ENCODE results near the gene SEMA4C.

SEMA4C gene

GRCh38 chr2:96906729-96907114 lies 36.8 kb upstream of the SEMA4C start:
- peak overlapping the region; percentile 95 for H3K27ac ChIP-seq
- no peak for TF ChIP-seq CTCF (IDR thresholded peaks at IDR 0.05)
- H3K4me3 ChIP-seq: peak overlapping the region; percentile 68
- peak; percentile 80 for DNase-seq (ENCODE audit: low spot score)

GRCh38 chr2:96903815-96904214 lies 33.9 kb upstream of the SEMA4C start:
- DNase-seq (ENCODE audit: low spot score): no peak
- TF ChIP-seq CTCF (IDR thresholded peaks at IDR 0.05): no peak
- peak overlapping the region in 1 of 2 donors; percentile 26 for H3K27ac ChIP-seq
- no peak overlapping the region for H3K4me3 ChIP-seq

- no peak for TF ChIP-seq CTCF (IDR thresholded peaks at IDR 0.05)
- H3K4me3 ChIP-seq: no peak overlapping the region
- DNase-seq (ENCODE audit: low spot score): no peak
- peak overlapping the region in 1 of 2 donors; percentile 26 for H3K27ac ChIP-seq
These were observed 33.4 kb upstream of the SEMA4C start for GRCh38 chr2:96903318-96903717.

- no peak for TF ChIP-seq CTCF (IDR thresholded peaks at IDR 0.05)
- no peak overlapping the region for H3K4me3 ChIP-seq
- no peak for DNase-seq (ENCODE audit: low spot score)
- H3K27ac ChIP-seq: no peak overlapping the region
These were observed 30.4 kb upstream of the SEMA4C start for GRCh38 chr2:96900237-96900636.

GRCh38 chr2:96899413-96899741 lies 29.5 kb upstream of the SEMA4C start:
- Histone ChIP-seq H3K4me3 (no peak overlapping the region), H3K27ac (no peak overlapping the region)
- TF ChIP-seq CTCF (IDR thresholded peaks at IDR 0.05): no peak
- no peak for DNase-seq (ENCODE audit: low spot score)

GRCh38 chr2:96898641-96899412 lies 28.9 kb upstream of the SEMA4C start:
- Histone ChIP-seq H3K4me3 (no peak overlapping the region), H3K27ac (no peak overlapping the region)
- no peak for TF ChIP-seq CTCF (IDR thresholded peaks at IDR 0.05)
- DNase-seq (ENCODE audit: low spot score): no peak

- no peak for TF ChIP-seq CTCF (IDR thresholded peaks at IDR 0.05)
- no peak for DNase-seq (ENCODE audit: low spot score)
- Histone ChIP-seq H3K27ac (no peak overlapping the region), H3K4me3 (no peak overlapping the region)
These were observed 28.2 kb upstream of the SEMA4C start for GRCh38 chr2:96898135-96898505.

Data from coronary artery (tissue), 2 donors.